Measurements from ENCODE around the gene ZACN. TPM values are rescaled to one million over a fixed set of nuclear protein-coding genes. Genes with fewer than 3 reads are reported as not detected.

Gene ZACN
- polyA plus RNA-seq, 1 experiment = 0.05 TPM

DNA sequence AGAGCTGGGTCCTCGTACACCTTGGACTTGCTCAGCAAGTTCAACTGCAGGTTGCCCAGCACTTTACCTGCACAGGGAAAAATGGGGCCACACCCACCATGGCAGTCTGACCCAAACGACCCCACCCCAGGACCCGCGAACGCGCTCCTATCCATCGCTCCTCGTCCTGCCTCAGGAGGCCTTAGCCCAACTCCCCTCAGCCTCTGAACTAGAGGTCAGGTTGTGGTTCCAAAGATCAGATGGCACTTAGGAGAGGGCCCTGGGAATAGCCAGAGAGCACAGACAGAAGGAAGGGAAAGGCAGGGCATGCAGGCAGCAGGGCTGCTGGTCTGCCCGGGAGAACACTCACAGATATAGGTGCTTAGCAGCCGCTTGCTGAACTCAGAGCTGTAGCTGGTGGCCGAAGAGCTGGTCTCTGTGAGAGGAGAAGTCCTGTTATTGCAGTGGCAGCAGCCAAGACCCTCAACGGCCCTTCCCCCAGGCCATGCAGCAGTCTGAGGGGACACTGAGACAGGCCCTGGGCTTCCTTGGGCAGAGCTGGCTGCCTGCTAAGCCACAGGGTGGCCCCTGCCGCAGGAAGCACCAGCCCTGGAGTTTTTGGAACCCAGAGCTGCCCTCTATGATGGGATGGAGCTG, 6.9 kb downstream of the ZACN start:
- POLR2A ChIA-PET = no interaction called here
- peaks cover 54% of the 10 kb centered on the region for H3K36me3 ChIP-seq (ENCODE audit: control insufficient read depth, insufficient read depth, low read length)
- TF ChIP-seq CTCF (IDR thresholded peaks at IDR 0.05; ENCODE audit: insufficient read depth, low read depth, low read length) = no peak

DNA sequence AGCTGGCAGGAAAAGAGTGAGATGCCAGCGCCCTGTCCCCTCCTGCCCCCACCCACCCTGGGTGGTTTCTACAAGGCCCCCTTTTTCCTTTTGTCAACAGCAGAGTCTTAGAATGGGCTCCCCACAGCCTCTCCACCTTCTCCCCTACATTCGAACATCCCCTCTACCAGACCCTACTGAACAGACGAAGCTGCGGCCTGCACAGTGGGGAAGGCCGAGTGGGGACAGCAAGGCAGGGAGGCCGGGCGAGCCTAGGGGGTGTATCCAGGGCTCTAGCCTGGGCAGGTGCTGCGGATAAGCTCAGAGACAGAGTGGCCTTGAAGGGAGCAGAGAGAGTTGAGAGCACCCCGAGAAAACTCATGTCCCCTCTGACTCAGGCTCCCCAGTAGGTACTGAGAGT, 7.4 kb downstream of the ZACN start:
- no peaks in the 10 kb centered on the region for H3K27me3 ChIP-seq (ENCODE audit: control insufficient read depth, insufficient read depth, low read length)
- no peak overlapping the region for H3K4me3 ChIP-seq (ENCODE audit: low read depth, low read length)
- peaks cover 56% of the 10 kb centered on the region for H3K36me3 ChIP-seq (ENCODE audit: control insufficient read depth, insufficient read depth, low read length)
- ChIA-PET CTCF (interaction anchor here (0.8 to 2.1 kb wide), 3 partner anchors 9 to 193 kb away, joined by 3 to 6 read pairs (median 4); no protein-coding TSS in a partner anchor), POLR2A (no interaction called here)
- no peak for TF ChIP-seq CTCF (IDR thresholded peaks at IDR 0.05; ENCODE audit: insufficient read depth, low read depth, low read length)
- DNase-seq (ENCODE audit: low read depth) = no peak

More for the DNA sequence above, 6.9 kb downstream of the ZACN start:
- no peak overlapping the region for H3K4me3 ChIP-seq (ENCODE audit: low read depth, low read length)
- CTCF ChIA-PET = interaction anchor here (0.8 to 2.1 kb wide), 3 partner anchors 10 to 194 kb away, joined by 3 to 6 read pairs (median 4); no protein-coding TSS in a partner anchor
- DNase-seq (ENCODE audit: low read depth) = no peak
- H3K27me3 ChIP-seq (ENCODE audit: control insufficient read depth, insufficient read depth, low read length) = no peaks in the 10 kb centered on the region

- no peaks in the 10 kb centered on the region for H3K27me3 ChIP-seq (ENCODE audit: control insufficient read depth, insufficient read depth, low read length)
- CTCF ChIA-PET = interaction anchor here (2.1 kb wide), 1 partner anchor 192 kb away, joined by 6 read pairs; no protein-coding TSS in a partner anchor
- H3K36me3 ChIP-seq (ENCODE audit: control insufficient read depth, insufficient read depth, low read length) = peaks cover 60% of the 10 kb centered on the region
- DNase-seq (ENCODE audit: low read depth) = no peak
- TF ChIP-seq CTCF (IDR thresholded peaks at IDR 0.05; ENCODE audit: insufficient read depth, low read depth, low read length) = no peak
- no peak overlapping the region for H3K4me3 ChIP-seq (ENCODE audit: low read depth, low read length)
- POLR2A ChIA-PET = no interaction called here
Measured at GRCh38 chr17:76087531-76087930, 8.5 kb downstream of the ZACN start.

GRCh38 chr17:76088041-76088867, 9.3 kb downstream of the ZACN start:
- TF ChIP-seq CTCF (IDR thresholded peaks at IDR 0.05; ENCODE audit: insufficient read depth, low read depth, low read length) = no peak
- no peak overlapping the region for H3K4me3 ChIP-seq (ENCODE audit: low read depth, low read length)
- ChIA-PET POLR2A (no interaction called here), CTCF (interaction anchor here (1.2 kb wide), 1 partner anchor 8 kb away, joined by 3 read pairs; no protein-coding TSS in a partner anchor)
- peaks cover 62% of the 10 kb centered on the region for H3K36me3 ChIP-seq (ENCODE audit: control insufficient read depth, insufficient read depth, low read length)
- no peak for DNase-seq (ENCODE audit: low read depth)
- no peaks in the 10 kb centered on the region for H3K27me3 ChIP-seq (ENCODE audit: control insufficient read depth, insufficient read depth, low read length)

DNA sequence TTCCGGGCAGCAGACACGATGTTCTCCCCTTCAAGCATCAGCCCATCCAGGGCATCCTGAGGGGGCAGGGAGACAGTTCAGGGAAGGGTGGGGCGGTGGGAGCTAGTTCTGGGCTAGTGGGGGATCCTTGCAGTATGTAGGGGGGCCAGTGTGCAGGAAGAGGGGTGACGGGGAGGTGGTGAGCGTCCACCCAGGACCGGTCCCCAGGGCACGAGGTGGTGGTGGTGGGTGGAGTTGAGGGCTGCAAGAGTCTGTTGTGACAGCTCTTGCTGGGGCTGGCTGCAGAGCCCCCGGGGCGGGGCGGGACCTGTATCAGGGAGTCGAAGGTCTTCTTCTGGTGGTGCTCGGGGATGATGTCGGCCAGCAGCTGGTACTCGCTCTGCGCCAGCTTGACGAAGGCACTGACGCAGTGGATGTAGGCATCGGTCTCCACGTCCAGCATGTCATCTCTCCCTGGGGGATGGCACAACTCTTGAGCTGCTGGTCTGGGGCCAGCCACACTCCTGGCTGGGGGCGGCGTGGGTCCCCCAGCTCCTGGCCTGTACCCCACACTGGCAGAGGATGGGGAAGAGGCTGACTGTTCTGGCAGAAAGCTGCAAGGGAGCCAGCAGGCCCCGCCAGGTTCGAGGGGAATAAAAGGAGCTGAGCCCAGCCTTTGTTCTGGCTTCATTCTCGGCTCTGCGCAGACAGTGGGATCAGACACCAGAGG, 10.0 kb downstream of the ZACN start:
- DNase-seq (ENCODE audit: low read depth) = no peak
- TF ChIP-seq CTCF (IDR thresholded peaks at IDR 0.05; ENCODE audit: insufficient read depth, low read depth, low read length) = no peak
- peaks cover 67% of the 10 kb centered on the region for H3K36me3 ChIP-seq (ENCODE audit: control insufficient read depth, insufficient read depth, low read length)
- no peak overlapping the region for H3K4me3 ChIP-seq (ENCODE audit: low read depth, low read length)
- CTCF ChIA-PET = interaction anchor here (1.2 kb wide), 1 partner anchor 8 kb away, joined by 3 read pairs; no protein-coding TSS in a partner anchor
- no peaks in the 10 kb centered on the region for H3K27me3 ChIP-seq (ENCODE audit: control insufficient read depth, insufficient read depth, low read length)
- POLR2A ChIA-PET = no interaction called here

All from BJ (cell line).